ENCODE measurements around the gene WDFY2. TPM values are rescaled to one million over a fixed set of nuclear protein-coding genes. Genes with fewer than 3 reads are reported as not detected.

Gene WDFY2
- total RNA-seq, 2 donors from 2014 or later: 2.7 to 3.3 TPM

- no peak for TF ChIP-seq CTCF (IDR thresholded peaks at IDR 0.05)
- Histone ChIP-seq H3K27me3 (no peaks in the 10 kb centered on the region), H3K4me1 (no peaks in the 10 kb centered on the region), H3K27ac (no peak overlapping the region), H3K9ac (ENCODE audit: low read depth in 2 of 2, low read length in 2 of 2) (no peak overlapping the region), H3K36me3 (no peaks in the 10 kb centered on the region), H3K4me3 (no peak overlapping the region), H3K9me3 (no peaks in the 10 kb centered on the region)
- intact Hi-C loops (cut with DNase I): no loop called here
- DNase-seq: no peak
Measured at GRCh38 chr13:51727634-51728274, 143.5 kb downstream of the WDFY2 start.

DNA sequence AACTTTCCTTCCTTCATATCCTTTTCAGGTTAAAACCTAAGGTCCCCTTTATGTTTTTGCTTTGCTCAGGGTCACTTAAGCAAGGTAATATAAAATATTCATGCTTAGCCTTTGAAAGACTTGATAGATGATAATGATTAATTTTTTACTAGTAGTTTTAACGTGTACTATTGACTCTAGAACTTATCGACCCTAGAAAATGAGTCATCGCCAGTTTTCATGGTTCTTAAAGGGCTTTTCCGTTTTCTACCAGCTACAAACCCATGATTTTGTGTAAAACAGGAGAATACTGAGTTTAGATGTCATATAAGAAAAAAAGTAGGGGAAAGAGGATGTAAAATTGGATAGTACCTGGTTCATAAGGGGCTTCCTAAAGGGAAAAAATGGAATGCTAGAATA is 144.0 kb downstream of the WDFY2 start:
- Histone ChIP-seq H3K36me3 (no peaks in the 10 kb centered on the region), H3K4me1 (no peaks in the 10 kb centered on the region), H3K9me3 (no peaks in the 10 kb centered on the region), H3K27ac (no peak overlapping the region), H3K4me3 (no peak overlapping the region), H3K9ac (ENCODE audit: low read depth in 2 of 2, low read length in 2 of 2) (no peak overlapping the region), H3K27me3 (no peaks in the 10 kb centered on the region)
- DNase-seq: no peak
- intact Hi-C loops (cut with DNase I): no loop called here
- no peak for TF ChIP-seq CTCF (IDR thresholded peaks at IDR 0.05)

- Histone ChIP-seq H3K4me1 (no peaks in the 10 kb centered on the region), H3K27ac (no peak overlapping the region), H3K9ac (ENCODE audit: low read depth in 2 of 2, low read length in 2 of 2) (no peak overlapping the region), H3K9me3 (no peaks in the 10 kb centered on the region), H3K4me3 (no peak overlapping the region), H3K27me3 (no peaks in the 10 kb centered on the region), H3K36me3 (no peaks in the 10 kb centered on the region)
- intact Hi-C loops (cut with DNase I): no loop called here
- no peak for TF ChIP-seq CTCF (IDR thresholded peaks at IDR 0.05)
- no peak for DNase-seq
Measured at GRCh38 chr13:51728972-51729371, 144.7 kb downstream of the WDFY2 start.

GRCh38 chr13:51729866-51730553 is 145.7 kb downstream of the WDFY2 start:
- no peak for TF ChIP-seq CTCF (IDR thresholded peaks at IDR 0.05)
- Histone ChIP-seq H3K9ac (ENCODE audit: low read depth in 2 of 2, low read length in 2 of 2) (no peak overlapping the region), H3K4me3 (no peak overlapping the region), H3K27me3 (no peaks in the 10 kb centered on the region), H3K9me3 (no peaks in the 10 kb centered on the region), H3K27ac (peak overlapping the region; percentile 19), H3K36me3 (no peaks in the 10 kb centered on the region), H3K4me1 (no peaks in the 10 kb centered on the region)
- DNase-seq: no peak
- intact Hi-C loops (cut with DNase I): no loop called here

DNA sequence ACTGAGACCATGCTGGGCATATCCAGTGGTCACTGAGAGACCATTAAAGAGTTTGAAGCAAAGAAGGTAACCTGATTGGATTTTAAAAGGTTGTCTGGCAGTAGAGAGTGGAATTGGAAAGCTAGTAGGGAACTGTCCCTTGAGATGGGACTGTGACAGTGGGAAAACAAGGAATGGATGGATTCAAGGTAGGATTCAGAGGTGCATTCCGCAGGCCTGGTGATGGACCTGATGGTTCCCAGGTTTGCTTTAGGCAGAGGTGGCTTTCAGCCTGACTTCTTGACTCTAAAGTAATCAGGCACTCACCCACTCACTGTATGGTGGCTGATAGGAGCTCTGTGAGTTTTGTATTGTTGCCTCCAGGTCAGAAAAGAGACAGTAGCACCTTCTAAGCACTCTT is 146.7 kb downstream of the WDFY2 start:
- H3K36me3 ChIP-seq: no peaks in the 10 kb centered on the region
- no peak for TF ChIP-seq CTCF (IDR thresholded peaks at IDR 0.05)
- intact Hi-C loops (cut with DNase I): no loop called here
- H3K4me3 ChIP-seq: no peak overlapping the region
- no peak overlapping the region for H3K27ac ChIP-seq
- H3K27me3 ChIP-seq: no peaks in the 10 kb centered on the region
- H3K9me3 ChIP-seq: no peaks in the 10 kb centered on the region
- no peaks in the 10 kb centered on the region for H3K4me1 ChIP-seq
- H3K9ac ChIP-seq (ENCODE audit: low read depth in 2 of 2, low read length in 2 of 2): no peak overlapping the region
- no peak for DNase-seq
